ENCODE results near the gene DNMT1. TPM values are rescaled to one million over a fixed set of nuclear protein-coding genes. Genes with fewer than 3 reads are reported as not detected.
"Not testable (repeated sequence)": the region's sequence is repeated elsewhere in the genome, so short reads cannot be mapped to it uniquely, and the experiment has no call there.

Gene DNMT1
- total RNA-seq, 4 donors from 2014 or later = 36.1 to 54.4 (median 44.2) TPM

DNA sequence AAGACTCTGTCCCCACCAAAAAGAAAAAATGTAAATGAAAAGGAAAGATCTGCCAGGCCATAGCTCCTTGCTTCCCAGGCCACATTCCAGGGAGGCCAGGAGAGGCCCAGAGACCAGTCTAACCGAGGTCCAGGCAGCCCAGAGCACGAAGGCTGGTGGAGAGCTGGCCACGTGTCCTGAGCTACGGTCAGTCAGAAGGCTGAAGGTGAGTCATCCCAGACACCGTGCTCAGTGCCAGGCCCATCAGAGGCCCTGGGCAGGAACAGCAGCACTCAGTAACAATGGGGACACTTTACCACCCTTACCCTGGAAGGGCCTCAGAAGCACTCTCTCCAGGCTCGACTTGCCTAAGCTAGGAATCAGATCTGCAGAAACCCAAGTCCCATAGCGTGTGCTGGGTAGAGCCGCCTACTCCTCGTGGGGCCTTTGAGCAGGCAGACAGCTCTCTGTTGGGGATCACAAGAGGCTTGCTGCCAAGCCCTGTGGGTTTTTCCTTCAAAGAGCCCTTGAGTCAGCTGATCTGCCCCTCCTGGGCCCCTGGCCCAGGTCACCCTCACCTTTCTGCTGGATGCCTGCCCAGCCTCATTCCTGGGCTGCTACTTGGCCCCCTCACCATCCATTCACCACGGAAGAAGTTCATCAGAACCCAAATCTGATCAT lies 11.6 kb upstream of the DNMT1 start:
- 76% methylated on average over 6 of the region's 10 CpGs for WGBS
- DNase-seq (ENCODE audit: low spot score in 2 of 2) = no peak
- Histone ChIP-seq H3K27me3 (no peaks in the 10 kb centered on the region), H3K36me3 (no peaks in the 10 kb centered on the region), H3K4me1 (no peaks in the 10 kb centered on the region), H3K4me3 (no peak overlapping the region), H3K9me3 (peaks cover 3% of the 10 kb centered on the region), H3K27ac (no peak overlapping the region)
- TF ChIP-seq EP300 (IDR thresholded peaks at IDR 0.05) (no peak), POLR2A (IDR thresholded peaks at IDR 0.05) (no peak), POLR2AphosphoS5 (IDR thresholded peaks at IDR 0.05) (no peak)
- TF ChIP-seq, protein P1, sequence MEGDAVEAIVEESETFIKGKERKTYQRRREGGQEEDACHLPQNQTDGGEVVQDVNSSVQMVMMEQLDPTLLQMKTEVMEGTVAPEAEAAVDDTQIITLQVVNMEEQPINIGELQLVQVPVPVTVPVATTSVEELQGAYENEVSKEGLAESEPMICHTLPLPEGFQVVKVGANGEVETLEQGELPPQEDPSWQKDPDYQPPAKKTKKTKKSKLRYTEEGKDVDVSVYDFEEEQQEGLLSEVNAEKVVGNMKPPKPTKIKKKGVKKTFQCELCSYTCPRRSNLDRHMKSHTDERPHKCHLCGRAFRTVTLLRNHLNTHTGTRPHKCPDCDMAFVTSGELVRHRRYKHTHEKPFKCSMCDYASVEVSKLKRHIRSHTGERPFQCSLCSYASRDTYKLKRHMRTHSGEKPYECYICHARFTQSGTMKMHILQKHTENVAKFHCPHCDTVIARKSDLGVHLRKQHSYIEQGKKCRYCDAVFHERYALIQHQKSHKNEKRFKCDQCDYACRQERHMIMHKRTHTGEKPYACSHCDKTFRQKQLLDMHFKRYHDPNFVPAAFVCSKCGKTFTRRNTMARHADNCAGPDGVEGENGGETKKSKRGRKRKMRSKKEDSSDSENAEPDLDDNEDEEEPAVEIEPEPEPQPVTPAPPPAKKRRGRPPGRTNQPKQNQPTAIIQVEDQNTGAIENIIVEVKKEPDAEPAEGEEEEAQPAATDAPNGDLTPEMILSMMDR (IDR thresholded peaks at IDR 0.05) = no peak

- DNase-seq (ENCODE audit: low spot score in 2 of 2) = no peak
These were observed 10.9 kb upstream of the DNMT1 start for GRCh38 chr19:10205636-10206035.

GRCh38 chr19:10203686-10204085 lies 8.9 kb upstream of the DNMT1 start:
- Histone ChIP-seq H3K9me3 (peaks cover 3% of the 10 kb centered on the region), H3K36me3 (no peaks in the 10 kb centered on the region), H3K4me1 (no peaks in the 10 kb centered on the region), H3K27me3 (no peaks in the 10 kb centered on the region), H3K4me3 (no peak overlapping the region), H3K27ac (no peak overlapping the region)
- WGBS = 94% methylated on average over 3 of the region's 3 CpGs
- no peak for DNase-seq (ENCODE audit: low spot score in 2 of 2)
- TF ChIP-seq POLR2A (IDR thresholded peaks at IDR 0.05) (no peak), POLR2AphosphoS5 (IDR thresholded peaks at IDR 0.05) (no peak), EP300 (IDR thresholded peaks at IDR 0.05) (no peak)
- TF ChIP-seq, protein P1 (IDR thresholded peaks at IDR 0.05) = no peak

More at GRCh38 chr19:10205636-10206035, 10.9 kb upstream of the DNMT1 start:
- no peaks in the 10 kb centered on the region for H3K27me3 ChIP-seq
- H3K27ac ChIP-seq = no peak overlapping the region
- H3K4me1 ChIP-seq = no peaks in the 10 kb centered on the region
- H3K36me3 ChIP-seq = no peaks in the 10 kb centered on the region
- no peak overlapping the region for H3K4me3 ChIP-seq
- TF ChIP-seq, protein P1 (IDR thresholded peaks at IDR 0.05) = no peak
- no peak for TF ChIP-seq EP300 (IDR thresholded peaks at IDR 0.05)
- TF ChIP-seq POLR2A (IDR thresholded peaks at IDR 0.05) = no peak
- TF ChIP-seq POLR2AphosphoS5 (IDR thresholded peaks at IDR 0.05) = no peak
- peaks cover 3% of the 10 kb centered on the region for H3K9me3 ChIP-seq
- whole genome bisulfite sequencing = 92% methylated on average over 4 of the region's 4 CpGs

GRCh38 chr19:10201176-10201575 lies 6.4 kb upstream of the DNMT1 start:
- no peak overlapping the region for H3K27ac ChIP-seq
- no peaks in the 10 kb centered on the region for H3K9me3 ChIP-seq
- no peaks in the 10 kb centered on the region for H3K27me3 ChIP-seq
- no peak overlapping the region for H3K4me3 ChIP-seq
- no peaks in the 10 kb centered on the region for H3K36me3 ChIP-seq
- 51% methylated on average over 3 of the region's 3 CpGs for WGBS
- no peaks in the 10 kb centered on the region for H3K4me1 ChIP-seq
- DNase-seq (ENCODE audit: low spot score in 2 of 2) = no peak
- TF ChIP-seq, protein P1 (IDR thresholded peaks at IDR 0.05) = no peak
- TF ChIP-seq POLR2AphosphoS5 (IDR thresholded peaks at IDR 0.05) (no peak), EP300 (IDR thresholded peaks at IDR 0.05) (no peak), POLR2A (IDR thresholded peaks at IDR 0.05) (no peak)

DNA sequence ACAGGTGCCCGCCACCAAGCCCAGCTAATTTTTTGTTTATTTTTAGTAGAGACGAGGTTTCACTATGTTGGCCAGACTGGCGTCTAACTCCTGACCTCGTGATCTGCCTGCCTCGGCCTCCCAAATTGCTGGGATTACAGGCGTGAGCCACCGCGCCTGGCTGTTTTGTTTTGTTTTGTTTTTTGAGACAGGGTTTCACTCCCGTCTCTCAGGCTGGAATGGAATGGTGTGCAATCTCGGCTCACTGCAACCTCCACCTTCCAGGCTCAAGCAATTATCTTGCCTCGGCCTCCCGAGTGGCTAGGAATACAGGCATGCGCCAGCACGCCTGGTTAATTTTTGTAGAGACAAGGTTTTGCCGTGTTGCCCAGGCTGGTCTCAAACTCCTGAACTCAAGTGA lies 5.3 kb upstream of the DNMT1 start:
- WGBS = 84% methylated on average over 15 of the region's 15 CpGs
- not testable (repeated sequence) for H3K9me3 ChIP-seq; H3K27ac ChIP-seq; H3K36me3 ChIP-seq; H3K4me3 ChIP-seq; DNase-seq (ENCODE audit: low spot score in 2 of 2); H3K27me3 ChIP-seq; H3K4me1 ChIP-seq

GRCh38 chr19:10198889-10199644 lies 4.3 kb upstream of the DNMT1 start:
- not testable (repeated sequence) for H3K4me1 ChIP-seq; DNase-seq (ENCODE audit: low spot score in 2 of 2); H3K27me3 ChIP-seq; H3K4me3 ChIP-seq; H3K36me3 ChIP-seq; H3K27ac ChIP-seq; H3K9me3 ChIP-seq
- WGBS = 49% methylated on average over 11 of the region's 11 CpGs

Data from suprapubic skin (tissue), 4 donors.